GM19467 (cell line): ENCODE results near the gene GPBAR1.

Experiments
- ATAC-seq: cut with Tn5 transposase; IDR thresholded peaks from one replicate; pipeline ENCODE4 v1.9.1; 2021; ENCODE audit warnings: mild to moderate bottlenecking, moderate library complexity; ENCODE audit not compliant: unreplicated experiment

The GPBAR1 gene

GRCh38 chr2:218260742-218261422 is at the start of gene GPBAR1:
TSS of gene GPBAR1 (plus strand) at chr2:218261015. CDS start at chr2:218262725, 1,710 bp downstream.
- no peak for ATAC-seq

- ATAC-seq: no peak
Observed at GRCh38 chr2:218214116-218214515, 46.7 kb upstream of the GPBAR1 start.

- ATAC-seq: no peak
Observed at GRCh38 chr2:218216336-218216673, 44.5 kb upstream of the GPBAR1 start.

- peak; percentile 62 for ATAC-seq
Observed at GRCh38 chr2:218216674-218217359, 44.0 kb upstream of the GPBAR1 start, which contains the start of gene ARPC2. TSS of gene ARPC2 (plus strand) at chr2:218217189. CDS start at chr2:218217471, 282 bp downstream.

GRCh38 chr2:218217360-218218267 is 43.2 kb upstream of the GPBAR1 start:
- ATAC-seq: no peak

GRCh38 chr2:218218268-218219185 is 42.3 kb upstream of the GPBAR1 start:
- ATAC-seq: peak; percentile 40

- no peak for ATAC-seq
Observed at GRCh38 chr2:218219934-218220333, 40.9 kb upstream of the GPBAR1 start.

- ATAC-seq: no peak
Observed at GRCh38 chr2:218221000-218221399, 39.8 kb upstream of the GPBAR1 start.

- no peak for ATAC-seq
Observed at GRCh38 chr2:218223046-218223445, 37.8 kb upstream of the GPBAR1 start.

- ATAC-seq: no peak
Observed at GRCh38 chr2:218224186-218224585, 36.6 kb upstream of the GPBAR1 start.

GRCh38 chr2:218226903-218227302 is 33.9 kb upstream of the GPBAR1 start:
- no peak for ATAC-seq

GRCh38 chr2:218228366-218229090 is 32.3 kb upstream of the GPBAR1 start:
- no peak for ATAC-seq

- ATAC-seq: peak; percentile 57
Observed at GRCh38 chr2:218229239-218229638, 31.6 kb upstream of the GPBAR1 start.

GRCh38 chr2:218229851-218230250 is 31.0 kb upstream of the GPBAR1 start:
- no peak for ATAC-seq

- ATAC-seq: peak; percentile 56
Observed at GRCh38 chr2:218230882-218231281, 29.9 kb upstream of the GPBAR1 start.

GRCh38 chr2:218233543-218233942 is 27.3 kb upstream of the GPBAR1 start:
- ATAC-seq: no peak

GRCh38 chr2:218234521-218234920 is 26.3 kb upstream of the GPBAR1 start:
- no peak for ATAC-seq

- ATAC-seq: no peak
Observed at GRCh38 chr2:218235017-218235416, 25.8 kb upstream of the GPBAR1 start.

- ATAC-seq: no peak
Observed at GRCh38 chr2:218236829-218237228, 24.0 kb upstream of the GPBAR1 start.

GRCh38 chr2:218238887-218239286 is 21.9 kb upstream of the GPBAR1 start:
- ATAC-seq: no peak
